Measurements from ENCODE around the gene ZC3H6.

DNA sequence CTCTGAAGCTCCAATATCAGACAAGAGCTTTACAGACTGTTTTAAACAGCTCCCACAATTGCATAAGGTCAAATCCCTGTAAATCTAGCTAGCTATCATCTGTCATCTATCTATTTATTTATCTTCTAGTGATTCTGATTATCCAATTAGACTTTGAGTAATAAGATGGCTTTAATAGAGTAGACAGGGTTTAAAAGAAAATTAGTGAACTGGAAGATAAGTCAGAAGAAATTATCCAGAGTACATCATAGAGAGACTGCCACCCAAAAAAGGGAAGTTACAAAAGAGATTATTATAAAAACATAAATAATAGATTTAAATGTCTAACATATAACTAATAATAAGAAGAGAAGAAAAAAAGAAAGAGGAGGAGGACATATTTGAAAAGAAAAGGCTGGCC, 12.5 kb upstream of the ZC3H6 start:
- no peak for TF ChIP-seq POLR2A (IDR thresholded peaks at IDR 0.05; ENCODE audit: extremely low read depth, insufficient read length)
- TF ChIP-seq, protein P1, sequence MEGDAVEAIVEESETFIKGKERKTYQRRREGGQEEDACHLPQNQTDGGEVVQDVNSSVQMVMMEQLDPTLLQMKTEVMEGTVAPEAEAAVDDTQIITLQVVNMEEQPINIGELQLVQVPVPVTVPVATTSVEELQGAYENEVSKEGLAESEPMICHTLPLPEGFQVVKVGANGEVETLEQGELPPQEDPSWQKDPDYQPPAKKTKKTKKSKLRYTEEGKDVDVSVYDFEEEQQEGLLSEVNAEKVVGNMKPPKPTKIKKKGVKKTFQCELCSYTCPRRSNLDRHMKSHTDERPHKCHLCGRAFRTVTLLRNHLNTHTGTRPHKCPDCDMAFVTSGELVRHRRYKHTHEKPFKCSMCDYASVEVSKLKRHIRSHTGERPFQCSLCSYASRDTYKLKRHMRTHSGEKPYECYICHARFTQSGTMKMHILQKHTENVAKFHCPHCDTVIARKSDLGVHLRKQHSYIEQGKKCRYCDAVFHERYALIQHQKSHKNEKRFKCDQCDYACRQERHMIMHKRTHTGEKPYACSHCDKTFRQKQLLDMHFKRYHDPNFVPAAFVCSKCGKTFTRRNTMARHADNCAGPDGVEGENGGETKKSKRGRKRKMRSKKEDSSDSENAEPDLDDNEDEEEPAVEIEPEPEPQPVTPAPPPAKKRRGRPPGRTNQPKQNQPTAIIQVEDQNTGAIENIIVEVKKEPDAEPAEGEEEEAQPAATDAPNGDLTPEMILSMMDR (IDR thresholded peaks at IDR 0.05; ENCODE audit: low read depth, low read length): no peak
- TF ChIP-seq MYC (IDR thresholded peaks at IDR 0.05; ENCODE audit: low read depth, low read length): no peak
- TF ChIP-seq, protein P2, sequence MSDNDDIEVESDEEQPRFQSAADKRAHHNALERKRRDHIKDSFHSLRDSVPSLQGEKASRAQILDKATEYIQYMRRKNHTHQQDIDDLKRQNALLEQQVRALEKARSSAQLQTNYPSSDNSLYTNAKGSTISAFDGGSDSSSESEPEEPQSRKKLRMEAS (IDR thresholded peaks at IDR 0.05; ENCODE audit: low read depth, low read length): no peak
